ENCODE results near the gene SASH3.

Gene SASH3

GRCh38 chrX:129802863-129803262 is 23.1 kb downstream of the SASH3 start:
- in situ Hi-C loops (cut with MboI; ENCODE audit: low sequenced_read_pairs), result no loop called here

GRCh38 chrX:129804806-129805205 is 25.1 kb downstream of the SASH3 start:
- in situ Hi-C loops (cut with MboI; ENCODE audit: low sequenced_read_pairs), result no loop called here

GRCh38 chrX:129808158-129808828 is 28.5 kb downstream of the SASH3 start:
- in situ Hi-C loops (cut with MboI; ENCODE audit: low sequenced_read_pairs), result no loop called here

GRCh38 chrX:129808829-129809796 is 29.4 kb downstream of the SASH3 start:
- in situ Hi-C loops (cut with MboI; ENCODE audit: low sequenced_read_pairs), result no loop called here

GRCh38 chrX:129813662-129814368 is 34.1 kb downstream of the SASH3 start:
- in situ Hi-C loops (cut with MboI; ENCODE audit: low sequenced_read_pairs), result no loop called here

GRCh38 chrX:129818123-129818522 is 38.4 kb downstream of the SASH3 start:
- in situ Hi-C loops (cut with MboI; ENCODE audit: low sequenced_read_pairs), result no loop called here

GRCh38 chrX:129823115-129823514 is 43.4 kb downstream of the SASH3 start:
- in situ Hi-C loops (cut with MboI; ENCODE audit: low sequenced_read_pairs), result no loop called here

GRCh38 chrX:129823522-129823921 is 43.8 kb downstream of the SASH3 start:
- in situ Hi-C loops (cut with MboI; ENCODE audit: low sequenced_read_pairs), result no loop called here

- in situ Hi-C loops (cut with MboI; ENCODE audit: low sequenced_read_pairs), result no loop called here
These were observed 44.9 kb downstream of the SASH3 start for GRCh38 chrX:129824620-129825019.

GRCh38 chrX:129825746-129826505 is 46.2 kb downstream of the SASH3 start:
- in situ Hi-C loops (cut with MboI; ENCODE audit: low sequenced_read_pairs), result no loop called here

- in situ Hi-C loops (cut with MboI; ENCODE audit: low sequenced_read_pairs), result no loop called here
These were observed 50.7 kb downstream of the SASH3 start for GRCh38 chrX:129830494-129830893.

GRCh38 chrX:129831091-129831885 is 51.5 kb downstream of the SASH3 start:
- in situ Hi-C loops (cut with MboI; ENCODE audit: low sequenced_read_pairs), result no loop called here

GRCh38 chrX:129833153-129833990 is 53.6 kb downstream of the SASH3 start:
- in situ Hi-C loops (cut with MboI; ENCODE audit: low sequenced_read_pairs), result no loop called here

- in situ Hi-C loops (cut with MboI; ENCODE audit: low sequenced_read_pairs), result no loop called here
These were observed 57.1 kb downstream of the SASH3 start for GRCh38 chrX:129836827-129837226.

- in situ Hi-C loops (cut with MboI; ENCODE audit: low sequenced_read_pairs), result no loop called here
These were observed 60.6 kb downstream of the SASH3 start for GRCh38 chrX:129840344-129840743.

GRCh38 chrX:129842510-129843208 is 62.9 kb downstream of the SASH3 start:
- in situ Hi-C loops (cut with MboI; ENCODE audit: low sequenced_read_pairs), result no loop called here

GRCh38 chrX:129843209-129843458 is 63.4 kb downstream of the SASH3 start:
- in situ Hi-C loops (cut with MboI; ENCODE audit: low sequenced_read_pairs), result no loop called here

GRCh38 chrX:129843459-129844306 is 63.9 kb downstream of the SASH3 start, which contains the start of gene ZDHHC9:
TSS of gene ZDHHC9 (minus strand) at chrX:129843886. CDS start at chrX:129841945, 1,941 bp downstream.
- in situ Hi-C loops (cut with MboI; ENCODE audit: low sequenced_read_pairs), result no loop called here

Measured in HL-60/S4 treated with retinoic acid at 250 ng/mL for 4 days and 3 days (cell line).